HFF-Myc (cell line): Measurements from ENCODE around the gene CTDP1.

ENCODE experiments used
- DNase-seq: peaks from one replicate; pipeline ENCODE4 v3.0.0-alpha.2; 2011; ENCODE audit warnings: low read depth; ENCODE audit errors: extremely low read depth
- H3K4me3 ChIP-seq: replicated peaks from 2 replicates; pipeline ENCODE4 v1.5.1; 2011; ENCODE audit warnings: low read depth, mild to moderate bottlenecking, control low read depth, low read length
- CTCF ChIP-seq: IDR thresholded peaks from 2 replicates; pipeline ENCODE4 v1.5.1; 2012; ENCODE audit warnings: mild to moderate bottlenecking, low read depth, low read length, control low read depth; ENCODE audit errors: missing control alignments

CTDP1 gene

GRCh38 chr18:79796531-79797405, 117.2 kb downstream of the CTDP1 start:
- no peak for TF ChIP-seq CTCF
- DNase-seq = no peak
- no peak overlapping the region for H3K4me3 ChIP-seq

DNA sequence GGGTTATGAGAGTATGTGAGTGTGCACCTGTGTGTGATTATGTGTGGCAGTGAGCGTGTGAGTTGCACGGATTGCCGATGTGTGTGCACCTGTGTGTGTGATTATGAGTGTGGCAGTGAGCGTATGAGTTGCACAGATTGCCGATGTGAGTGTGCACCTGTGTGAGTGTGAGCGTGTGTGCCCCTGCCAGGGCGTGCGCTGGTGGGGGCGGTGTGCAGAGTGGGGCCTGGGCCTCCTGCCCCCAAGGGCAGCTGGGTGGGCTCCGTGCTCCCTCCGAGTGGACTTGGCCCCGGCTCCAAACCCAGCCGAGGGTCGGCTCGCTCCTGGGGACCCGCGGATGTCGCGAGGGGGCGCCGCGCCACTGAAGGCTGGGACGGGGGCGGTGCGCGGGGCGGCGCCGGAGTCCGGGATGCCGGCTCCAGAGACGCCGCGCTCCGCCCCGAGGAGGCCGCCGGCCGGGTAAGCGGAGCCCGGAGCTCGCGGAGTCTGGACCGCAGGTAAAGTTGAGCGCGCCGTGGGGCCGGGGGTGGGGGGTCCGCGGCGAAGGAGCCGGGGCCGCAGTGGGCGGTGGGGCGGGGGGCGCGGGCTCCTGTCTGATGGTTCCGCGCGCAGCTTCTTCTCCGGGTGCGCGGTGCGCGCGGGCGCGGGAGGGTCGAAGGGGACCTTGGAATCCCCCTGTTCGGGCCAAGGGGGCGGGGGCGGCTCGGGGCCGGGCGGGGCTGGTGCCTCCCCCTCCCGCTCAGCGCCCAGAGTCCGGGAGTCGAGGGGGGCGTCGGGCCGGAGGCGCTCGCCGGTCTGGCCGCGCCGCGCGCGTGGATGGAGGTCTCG, 118.1 kb downstream of the CTDP1 start, which contains the start of gene KCNG2:
Gene KCNG2, plus strand, starts transcription at position 421 of the 828 bp plus-strand sequence. CDS start 65,730 bp downstream, outside the sequence.
- TF ChIP-seq CTCF = no peak
- no peak for DNase-seq

DNA sequence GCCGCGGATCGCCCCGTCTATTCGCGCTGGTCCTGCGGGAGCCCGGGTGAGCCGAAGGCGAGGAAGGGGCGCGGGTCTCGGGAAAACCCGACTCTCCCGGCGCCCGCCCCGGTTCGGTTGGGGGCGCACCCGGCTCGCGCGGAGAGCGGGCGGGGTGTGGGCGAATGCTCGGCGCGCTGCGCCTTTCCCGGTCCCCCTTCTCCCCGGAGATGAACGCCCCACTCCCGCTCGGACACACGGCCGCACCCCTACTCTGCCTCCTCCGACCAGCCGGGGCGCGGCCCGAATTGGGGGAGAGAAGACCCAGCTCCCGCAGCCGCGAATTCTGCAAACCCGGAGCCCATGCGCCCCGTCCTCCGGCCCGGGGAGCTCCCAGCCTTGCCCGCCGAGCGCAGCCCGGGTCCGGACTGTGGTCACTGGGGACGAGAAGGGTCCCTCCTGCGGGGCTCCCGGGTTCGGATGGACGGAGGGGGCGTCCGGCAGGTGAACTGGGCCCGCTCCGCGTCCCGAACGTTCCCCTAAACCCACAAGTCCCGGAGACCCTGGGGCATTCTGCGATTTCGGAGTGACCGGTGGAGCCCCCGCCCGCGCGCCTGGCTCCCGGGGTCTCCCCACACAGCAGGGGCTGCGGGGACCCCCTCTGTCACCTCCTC, 118.9 kb downstream of the CTDP1 start:
- no peak overlapping the region for H3K4me3 ChIP-seq
- TF ChIP-seq CTCF = no peak
- DNase-seq = no peak

More for the DNA sequence above, 118.1 kb downstream of the CTDP1 start, which contains the start of gene KCNG2:
- no peak within 1 kb of the TSS for H3K4me3 ChIP-seq

DNA sequence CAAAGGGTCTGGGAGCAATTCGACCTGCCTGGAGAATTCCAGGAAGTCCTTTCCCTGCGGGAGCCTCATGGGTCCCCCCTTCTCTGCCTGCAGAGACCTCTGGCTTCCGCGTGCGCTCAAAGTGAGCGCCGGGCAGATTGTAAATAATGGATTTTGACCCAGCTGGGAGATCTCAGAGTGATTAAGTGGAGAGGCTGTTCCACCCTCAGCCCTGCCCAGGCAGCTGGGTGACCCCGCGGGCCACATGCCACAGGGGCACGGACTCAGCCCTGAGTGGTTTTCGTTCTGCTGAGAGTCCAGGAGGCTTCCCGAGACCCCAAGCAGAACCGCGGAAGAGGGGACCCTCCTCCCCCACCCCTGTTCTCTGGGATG, 119.4 kb downstream of the CTDP1 start:
- H3K4me3 ChIP-seq = no peak overlapping the region
- no peak for DNase-seq
- no peak for TF ChIP-seq CTCF

DNA sequence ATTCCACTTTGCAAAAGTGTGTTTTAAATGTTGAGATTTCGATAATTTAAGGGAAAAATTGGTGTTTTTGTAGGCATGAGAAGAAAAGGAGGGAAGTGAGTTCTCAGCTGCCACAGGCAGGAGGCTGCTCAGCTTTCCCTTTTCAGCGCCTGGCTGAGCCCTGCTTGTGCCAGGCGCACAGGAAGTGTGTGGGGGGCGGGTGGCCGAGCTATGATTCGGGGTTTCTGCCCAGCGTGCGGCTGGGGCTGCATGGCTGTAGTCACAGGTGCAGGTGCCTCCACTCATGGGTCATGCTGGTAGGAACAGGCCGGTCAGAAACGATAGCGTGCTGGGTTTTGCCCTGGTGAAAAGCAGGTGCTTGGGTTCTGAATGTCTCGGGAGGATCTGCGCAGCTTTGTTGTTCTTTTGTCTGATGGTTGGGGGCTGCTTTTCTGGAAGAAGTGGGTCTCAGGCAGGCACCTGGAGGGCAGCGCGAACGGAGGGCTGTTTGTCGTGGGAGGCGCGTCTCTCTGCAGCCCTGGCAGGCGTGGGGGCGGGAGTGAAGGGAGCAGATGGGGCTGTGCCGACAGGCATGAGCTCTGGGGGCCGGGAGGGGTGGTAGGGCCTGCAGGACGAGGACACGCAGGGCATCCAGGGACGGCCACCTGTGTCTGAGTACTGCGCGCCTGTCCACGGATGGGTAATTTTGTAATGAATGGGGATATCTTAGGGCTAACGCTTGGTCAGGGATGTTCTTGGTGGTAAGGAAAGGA, 120.2 kb downstream of the CTDP1 start:
- DNase-seq = no peak
- H3K4me3 ChIP-seq = no peak overlapping the region
- TF ChIP-seq CTCF = no peak
